GM19455 (cell line): ENCODE results near the gene FMNL2.

ENCODE experiments used
- ATAC-seq: cut with Tn5 transposase; IDR thresholded peaks from one replicate; pipeline ENCODE4 v1.9.1; 2021; ENCODE audit not compliant: unreplicated experiment

The FMNL2 gene

GRCh38 chr2:152635635-152636298 is 300.8 kb downstream of the FMNL2 start:
- peak; percentile 75 for ATAC-seq

DNA sequence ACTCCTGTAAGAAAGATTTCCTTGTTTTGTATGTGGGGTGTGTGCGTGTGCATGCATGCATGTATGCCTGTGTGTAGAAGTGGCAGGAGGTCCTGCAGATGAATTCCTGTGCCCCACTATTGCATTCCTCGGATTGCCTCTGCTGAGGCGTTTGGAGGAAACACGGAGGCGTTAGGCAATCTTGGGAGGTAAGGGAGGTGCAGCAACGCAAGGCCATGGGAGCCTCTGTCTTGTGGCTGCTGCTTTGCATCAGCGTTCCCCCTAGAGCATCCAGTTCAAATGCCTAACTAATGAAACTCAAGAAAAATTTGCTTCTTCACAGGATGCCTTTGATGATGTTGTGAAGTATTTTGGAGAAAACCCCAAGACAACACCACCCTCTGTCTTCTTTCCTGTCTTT is 302.3 kb downstream of the FMNL2 start:
- ATAC-seq = no peak

DNA sequence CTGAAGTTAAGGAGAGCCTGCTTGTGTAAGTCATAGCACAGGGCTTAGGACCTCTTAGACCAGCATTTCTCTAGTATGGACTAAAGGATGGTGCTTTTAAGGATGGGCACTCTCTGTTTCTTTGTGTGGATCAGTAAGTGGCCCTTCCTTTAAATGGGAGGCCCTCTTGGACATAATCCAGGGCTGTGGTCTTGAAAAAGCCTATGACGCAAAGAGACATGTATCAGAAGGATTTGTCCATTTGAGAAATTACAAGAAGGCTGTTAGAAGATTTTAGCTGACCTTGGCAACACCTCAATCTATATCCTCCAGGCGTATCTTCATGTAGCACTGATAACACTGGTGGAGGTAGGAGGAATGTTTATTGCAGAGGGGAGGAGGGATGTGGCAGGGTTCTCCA is 303.1 kb downstream of the FMNL2 start:
- ATAC-seq = no peak

DNA sequence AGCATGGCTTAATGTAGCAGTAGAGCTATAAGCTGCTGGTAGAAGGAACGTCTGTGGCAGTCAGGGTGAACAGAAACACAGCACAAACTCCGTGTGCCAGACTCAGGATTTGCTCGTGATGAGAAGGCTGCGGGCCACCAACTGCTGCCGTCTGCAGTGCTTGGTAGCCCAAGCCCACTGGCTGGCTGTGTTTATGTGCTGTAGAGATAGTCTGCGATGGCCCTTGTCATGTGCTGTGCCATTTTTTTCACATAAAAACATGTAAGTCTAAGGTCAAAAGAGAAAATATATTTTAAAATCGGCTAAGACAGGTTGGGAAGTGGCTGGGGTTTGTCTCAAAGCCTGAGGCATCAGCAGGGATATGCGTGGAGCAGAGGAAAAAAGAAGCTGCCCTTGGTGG is 303.6 kb downstream of the FMNL2 start:
- no peak for ATAC-seq

GRCh38 chr2:152644189-152644873 is 309.4 kb downstream of the FMNL2 start:
- ATAC-seq = no peak

- no peak for ATAC-seq
These were observed 311.3 kb downstream of the FMNL2 start for GRCh38 chr2:152646264-152646663.

DNA sequence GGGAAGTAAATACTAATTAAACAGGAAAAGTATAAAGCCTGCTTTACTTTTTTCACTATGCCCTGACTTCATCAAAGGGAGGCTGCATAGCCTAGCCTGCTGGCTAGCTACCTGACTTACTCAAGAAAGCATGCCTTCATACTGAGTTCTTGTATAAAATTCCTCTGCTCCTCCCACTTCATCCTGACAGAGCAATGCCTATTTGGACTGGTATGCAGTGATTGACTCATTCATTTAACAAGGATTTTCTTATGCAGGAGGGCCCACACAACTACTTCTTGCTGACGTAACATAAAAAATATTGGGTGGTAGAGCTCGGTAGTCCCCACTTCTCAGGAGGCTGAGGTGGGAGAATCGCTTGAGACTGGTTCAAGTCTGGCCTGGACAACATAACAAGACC is 311.8 kb downstream of the FMNL2 start:
- no peak for ATAC-seq

DNA sequence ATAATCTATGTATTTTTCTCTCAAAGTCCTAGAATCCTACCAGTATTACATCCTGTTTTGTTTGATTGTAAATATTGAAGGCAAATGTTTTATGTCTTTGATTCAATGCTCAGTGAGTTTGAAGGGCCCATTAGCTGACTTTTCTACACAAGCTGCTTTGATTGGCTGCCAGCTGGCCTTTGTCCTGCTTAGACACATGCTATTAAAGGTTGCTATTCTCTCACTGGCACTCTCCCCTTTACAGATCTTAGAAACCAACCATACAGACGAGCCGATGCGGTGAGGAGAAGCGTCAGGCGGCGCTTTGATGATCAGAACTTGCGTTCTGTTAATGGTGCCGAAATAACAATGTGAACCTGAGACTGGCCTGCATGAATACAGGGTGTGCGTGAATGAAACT is 312.6 kb downstream of the FMNL2 start:
- ATAC-seq = no peak

- no peak for ATAC-seq
These were observed 313.4 kb downstream of the FMNL2 start for GRCh38 chr2:152648336-152648735.

DNA sequence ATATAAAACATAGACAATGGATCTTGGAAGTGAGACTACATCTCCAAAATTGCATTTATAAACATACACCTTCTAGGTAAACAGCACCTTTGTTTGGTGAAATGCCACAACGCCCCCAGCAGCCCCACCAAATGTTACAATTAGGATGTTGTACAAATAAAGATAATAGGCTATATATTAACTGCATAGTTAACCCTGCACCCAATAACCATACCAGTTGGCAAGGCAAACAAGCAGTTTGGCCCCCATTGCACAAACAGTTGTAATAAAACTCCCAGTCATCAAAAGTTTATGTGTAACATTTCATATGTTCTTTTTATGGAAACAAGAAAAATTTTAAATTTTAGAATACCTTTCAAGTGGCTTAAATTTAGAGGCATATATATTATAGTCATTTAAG is 315.0 kb downstream of the FMNL2 start:
- no peak for ATAC-seq

GRCh38 chr2:152650768-152651371 is 315.9 kb downstream of the FMNL2 start:
- no peak for ATAC-seq

DNA sequence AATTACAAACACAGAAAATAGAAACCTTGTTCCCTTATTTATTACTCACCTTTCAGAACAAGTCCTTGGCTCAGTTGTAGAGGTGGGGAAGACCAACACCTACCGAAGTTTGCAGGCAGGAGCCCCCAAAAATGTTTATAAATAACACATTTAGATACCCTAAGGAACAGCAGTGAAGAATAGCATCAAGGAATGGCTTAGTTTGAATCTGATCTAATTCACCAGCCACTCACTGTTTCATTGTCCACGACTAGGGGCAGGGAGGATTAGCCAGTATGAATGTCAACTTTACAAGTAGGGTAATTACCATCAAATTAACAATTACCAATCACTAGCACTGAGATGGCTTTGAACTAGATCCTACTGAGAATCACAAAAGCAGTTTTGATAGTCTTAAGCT is 316.9 kb downstream of the FMNL2 start:
- ATAC-seq = no peak

GRCh38 chr2:152655880-152656279 is 320.9 kb downstream of the FMNL2 start:
- no peak for ATAC-seq

DNA sequence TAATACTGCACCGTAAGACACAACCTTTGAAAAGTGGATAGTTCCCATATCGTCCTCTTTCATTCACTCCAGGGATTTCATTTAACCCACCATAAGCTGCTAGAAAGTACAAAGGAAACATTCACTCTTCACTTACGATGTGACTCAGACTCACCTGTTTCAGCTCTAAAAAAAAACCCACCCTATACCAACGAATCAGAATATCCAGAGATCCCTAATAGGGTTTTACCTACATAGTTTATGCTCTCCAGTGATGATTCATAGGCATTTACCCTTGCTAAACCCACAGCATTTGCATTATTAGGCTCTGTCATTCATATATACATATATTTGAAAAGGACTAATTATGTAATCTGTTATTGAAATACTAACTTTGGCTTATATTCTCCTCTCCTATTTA is 322.1 kb downstream of the FMNL2 start:
- ATAC-seq = no peak

DNA sequence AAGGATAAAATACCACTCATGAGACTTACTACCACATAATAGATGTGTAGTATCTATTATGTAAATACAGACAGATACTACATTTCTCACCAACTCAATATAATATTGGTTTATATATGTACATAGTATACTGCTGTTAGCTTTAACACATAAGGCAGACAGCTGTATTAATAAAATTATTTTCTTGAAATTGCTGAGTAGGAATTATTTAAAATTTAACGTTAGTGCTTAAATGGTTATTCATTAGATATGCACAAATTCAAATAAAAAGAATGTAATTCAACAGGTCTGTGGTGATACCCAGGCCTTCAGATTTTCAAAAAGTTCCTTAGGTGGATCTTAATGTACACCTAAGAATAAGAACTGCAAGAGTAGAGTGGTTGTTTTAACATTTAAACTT is 323.2 kb downstream of the FMNL2 start:
- no peak for ATAC-seq

GRCh38 chr2:152661076-152661475 is 326.1 kb downstream of the FMNL2 start:
- no peak for ATAC-seq

GRCh38 chr2:152664725-152665124 is 329.8 kb downstream of the FMNL2 start:
- no peak for ATAC-seq

DNA sequence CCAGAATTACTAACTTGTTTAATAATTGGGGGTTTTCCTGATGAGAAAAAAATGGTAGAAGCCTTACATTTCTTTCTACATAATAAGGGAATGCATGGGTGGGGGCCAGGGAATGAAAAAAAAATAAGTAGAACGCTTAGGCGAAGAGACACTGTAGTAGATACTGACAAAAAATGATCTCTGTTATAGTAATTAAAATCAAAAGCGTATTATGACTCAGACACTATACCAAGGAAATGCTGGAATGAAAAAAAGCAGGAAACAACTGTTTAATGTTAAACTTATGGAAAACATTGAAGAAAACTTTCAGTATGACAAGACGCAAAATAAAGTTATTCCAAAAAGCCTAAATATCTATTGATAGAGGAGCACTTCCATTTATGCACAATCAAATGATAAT is 339.4 kb downstream of the FMNL2 start:
- no peak for ATAC-seq

DNA sequence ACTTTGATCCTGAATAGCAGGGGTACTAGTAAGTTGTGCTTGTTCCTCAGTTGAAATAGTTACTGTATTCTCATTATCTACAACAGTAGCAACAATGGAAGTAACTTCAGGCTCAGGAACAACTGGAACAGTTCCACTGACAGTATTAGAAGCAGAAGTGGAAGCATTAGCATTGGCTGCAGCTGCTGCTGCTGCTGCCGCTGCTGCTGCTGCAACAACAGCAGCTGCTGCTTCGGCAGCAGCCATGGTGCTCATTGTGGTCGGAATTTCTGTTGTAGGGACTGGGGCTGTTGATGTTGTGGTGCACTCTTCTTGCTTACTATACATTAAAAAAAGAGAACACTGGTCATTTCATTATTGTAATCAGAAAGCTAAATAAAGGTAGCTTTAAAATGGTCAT is 341.5 kb downstream of the FMNL2 start:
- ATAC-seq = no peak

GRCh38 chr2:152678808-152679207 is 343.8 kb downstream of the FMNL2 start:
- no peak for ATAC-seq

GRCh38 chr2:152682663-152683062 is 347.7 kb downstream of the FMNL2 start:
- no peak for ATAC-seq

GRCh38 chr2:152683400-152683799 is 348.4 kb downstream of the FMNL2 start:
- ATAC-seq = no peak

- ATAC-seq = no peak
These were observed 351.3 kb downstream of the FMNL2 start for GRCh38 chr2:152686321-152686720.
